Endothelial cell of umbilical vein (primary cell): ENCODE data around the gene HDAC9. TPM values are rescaled to one million over a fixed set of nuclear protein-coding genes. Genes with fewer than 3 reads are reported as not detected.

Experiments
- BruUV-seq: library from RNA; stranded (reverse); fragments of 400-500 nt; replicated peaks from 2 replicates; lab custom pipeline; 2021; lab: Mats Ljungman, UMichigan
- CTCF ChIA-PET: fragments of 300-600, 350-600 bp; sonication (Branson Sonifier 250); formaldehyde crosslinking; loops from one replicate; lab custom pipeline; 2021; ENCODE audit warnings: antibody characterized with exemption, inconsistent platforms; lab: Charles Lee
- POLR2A ChIA-PET: fragments of 300-600, 350-600 bp; sonication (Branson Sonifier 250); formaldehyde crosslinking; loops from one replicate; lab custom pipeline; 2021; ENCODE audit warnings: antibody characterized with exemption, inconsistent platforms; lab: Charles Lee
- DNase-seq: peaks from one replicate; pipeline ENCODE4 v3.0.0-alpha.2; 2011; ENCODE audit warnings: low read depth, low spot score
- FAIRE-seq: peaks from 2 replicates; lab custom pipeline; 2011; peaks lifted over from hg19 to GRCh38; lab: Jason Lieb, UNC
- H2AFZ ChIP-seq: 2 replicates; pipeline ENCODE4 v1.6.0; 2012; ENCODE audit warnings: low read depth, low read length, control low read depth, inconsistent platforms
- H3K27ac ChIP-seq: 2 replicates; pipeline ENCODE4 v1.5.1; 2011; ENCODE audit warnings: low read depth, mild to moderate bottlenecking, control low read depth, low read length, moderate library complexity; ENCODE audit not compliant: insufficient read depth
- H3K27me3 ChIP-seq, 2 experiments: 2 replicates each; pipeline versions ENCODE4 v1.6.0 to v1.6.1; 2011; ENCODE audit warnings: low read length in 2 of 2, mixed read lengths in 1 of 2; ENCODE audit not compliant: control insufficient read depth in 2 of 2, insufficient read depth in 2 of 2
- H3K36me3 ChIP-seq, 2 experiments: 2 replicates in 1 of 2; 3 replicates in 1 of 2; pipeline ENCODE4 v1.5.1; 2011; ENCODE audit warnings: low read length in 2 of 2, mild to moderate bottlenecking in 1 of 2, moderate library complexity in 1 of 2; ENCODE audit not compliant: control insufficient read depth in 2 of 2, insufficient read depth in 2 of 2; ENCODE audit errors: extremely low read depth in 1 of 2
- H3K4me1 ChIP-seq: 3 replicates; pipeline ENCODE4 v1.5.1; 2011; ENCODE audit warnings: mild to moderate bottlenecking, low read length; ENCODE audit not compliant: control insufficient read depth, insufficient read depth; ENCODE audit errors: extremely low read depth
- H3K4me2 ChIP-seq: 2 replicates; pipeline ENCODE4 v1.6.1; 2011; ENCODE audit warnings: low read length, control low read depth, mixed read lengths; ENCODE audit not compliant: insufficient read depth
- H3K4me3 ChIP-seq, 3 experiments: fragments of 200-600 bp in 1 of 3; sonication (generic), shearing (Covaris generic) in 1 of 3; replicated peaks in 1 of 3; 2 replicates each; pipeline ENCODE4 v1.5.1; 2011 to 2016; ENCODE audit warnings: control low read depth in 3 of 3, low read length in 3 of 3, mild to moderate bottlenecking in 2 of 3, inconsistent platforms in 1 of 3, low read depth in 1 of 3, moderate library complexity in 1 of 3; ENCODE audit not compliant: insufficient read depth in 1 of 3
- H3K79me2 ChIP-seq: 2 replicates; pipeline ENCODE4 v1.6.0; 2012; ENCODE audit warnings: low read length, inconsistent platforms; ENCODE audit not compliant: control insufficient read depth, insufficient read depth
- H3K9ac ChIP-seq: replicated peaks from 2 replicates; pipeline ENCODE3; 2011; ENCODE audit warnings: low read length, control low read depth; ENCODE audit not compliant: insufficient read depth; ENCODE audit errors: extremely low read depth
- H3K9me1 ChIP-seq: replicated peaks from 3 replicates; pipeline ENCODE4 v1.6.0; 2011; ENCODE audit warnings: mild to moderate bottlenecking, low read length; ENCODE audit not compliant: control insufficient read depth, insufficient read depth; ENCODE audit errors: extremely low read depth
- H3K9me3 ChIP-seq: replicated peaks from 2 replicates; pipeline ENCODE4 v1.5.1; 2012; ENCODE audit warnings: low read length, inconsistent platforms; ENCODE audit not compliant: control insufficient read depth, insufficient read depth
- H4K20me1 ChIP-seq: replicated peaks from 2 replicates; pipeline ENCODE3; 2011; ENCODE audit warnings: mild to moderate bottlenecking, low read length; ENCODE audit not compliant: control insufficient read depth, insufficient read depth; ENCODE audit errors: extremely low read depth
- CTCF ChIP-seq, 2 donors: IDR thresholded peaks; 1 replicate in 1 of 2; 2 replicates in 1 of 2; pipeline ENCODE4 v1.5.1; 2011; ENCODE audit warnings: low read length in 2 of 2, mild to moderate bottlenecking in 2 of 2, moderate library complexity in 2 of 2, control low read depth in 1 of 2, inconsistent platforms in 1 of 2, low read depth in 1 of 2; ENCODE audit not compliant: insufficient read depth in 1 of 2; ENCODE audit errors: extremely low read depth in 1 of 2
- EZH2 ChIP-seq: IDR thresholded peaks from 2 replicates; pipeline ENCODE4 v1.6.1; 2012; ENCODE audit warnings: borderline replicate concordance, low read depth, mild to moderate bottlenecking, moderate library complexity, low read length, inconsistent platforms; ENCODE audit not compliant: severe bottlenecking
- FOS ChIP-seq: IDR thresholded peaks from 2 replicates; pipeline ENCODE4 v1.6.1; 2011; ENCODE audit warnings: mild to moderate bottlenecking, low read length, moderate library complexity, borderline replicate concordance; ENCODE audit not compliant: insufficient read depth
- GATA2 ChIP-seq: IDR thresholded peaks from 2 replicates; pipeline ENCODE4 v1.7.0; 2011; ENCODE audit warnings: low read depth, mild to moderate bottlenecking, moderate library complexity, mixed read lengths, low read length; ENCODE audit not compliant: insufficient read length, insufficient read depth
- JUN ChIP-seq: IDR thresholded peaks from 2 replicates; pipeline ENCODE4 v1.6.1; 2011; ENCODE audit warnings: borderline replicate concordance, low read depth; ENCODE audit not compliant: insufficient read length, insufficient read depth
- MAX ChIP-seq: IDR thresholded peaks from 2 replicates; pipeline ENCODE4 v1.6.1; 2011; ENCODE audit not compliant: insufficient read depth, insufficient read length
- MYC ChIP-seq: IDR thresholded peaks from one replicate; pipeline ENCODE4 v1.6.1; 2011; ENCODE audit warnings: mild to moderate bottlenecking, low read depth, low read length
- POLR2A ChIP-seq: IDR thresholded peaks from 2 replicates; pipeline ENCODE4 v1.6.1; 2012; ENCODE audit warnings: low read depth, mild to moderate bottlenecking, control low read depth, low read length
- POLR2AphosphoS5 ChIP-seq: IDR thresholded peaks from 2 replicates; pipeline ENCODE4 v1.6.1; 2012; ENCODE audit warnings: low read depth, mild to moderate bottlenecking, control low read depth, low read length, moderate library complexity; ENCODE audit not compliant: insufficient read depth
- dilution Hi-C: fragments of 300-500 bp; cut with MboI; formaldehyde crosslinking; loops from one replicate; pipeline ENCODE4 v1.15.0; 2019; ENCODE audit warnings: low sequenced_read_pairs; ENCODE audit not compliant: extremely low pct_ligation_motif_present
- intact Hi-C: fragments of 100-400 bp; cut with micrococcal nuclease; formaldehyde crosslinking; loops from one replicate; pipeline ENCODE4 v1.10.0; 2022
- polyA plus RNA-seq, 4 experiments: library from polyadenylated mRNA; depleted of rRNA in 3 of 4; stranded (reverse) in 3 of 4; unstranded in 1 of 4; fragments of >200 nt; gene quantifications; 2 replicates each; pipeline versions ENCODE4 v1.2.1 to v1.2.3, GENCODE V29; 2011 to 2012; ENCODE audit warnings: missing spikeins in 1 of 4
- total RNA-seq: library from RNA; stranded (reverse); gene quantifications from 2 replicates; pipeline ENCODE4 v1.2.3, GENCODE V29; 2021

Gene HDAC9
- total and polyA plus RNA-seq, 2 donors (not counting 3 experiments of a cell fraction or from before 2014, with no cell fraction given), result 1.8 to 11.6 TPM

- dilution Hi-C loops (no loop called here), intact Hi-C loops (no loop called here)
- no peak overlapping the region for H3K9ac ChIP-seq
- CTCF ChIA-PET, result interaction anchor here (0.8 to 1.6 kb wide), 7 partner anchors 8 to 165 kb away, joined by 3 to 7 read pairs (median 3); partner anchors contain the start of gene HDAC9
- DNase-seq (no peak), FAIRE-seq (no peak)
- no peaks in the 10 kb centered on the region for H3K9me3 ChIP-seq
- TF ChIP-seq CTCF (IDR thresholded peaks at IDR 0.05; ENCODE audit: extremely low read depth in 1 of 2, insufficient read depth in 1 of 2, low read depth in 1 of 2, low read length in 2 of 2) (no peak), POLR2A (no peak), POLR2AphosphoS5 (no peak), FOS (no peak), MAX (no peak), MYC (no peak), JUN (no peak), EZH2 (no peak), GATA2 (no peak)
- no peak overlapping the region for H2AFZ ChIP-seq
- no peak overlapping the region for H3K4me3 ChIP-seq
- H3K36me3 ChIP-seq, result no peaks in the 10 kb centered on the region
- H4K20me1 ChIP-seq, result no peaks in the 10 kb centered on the region
- no TSS peak for BruUV-seq
- H3K27ac ChIP-seq, result no peak overlapping the region
- no peaks in the 10 kb centered on the region for H3K79me2 ChIP-seq
- H3K9me1 ChIP-seq, result no peaks in the 10 kb centered on the region
- H3K27me3 ChIP-seq, result no peaks in the 10 kb centered on the region
- peaks cover 6% of the 10 kb centered on the region for H3K4me1 ChIP-seq
- no peak overlapping the region for H3K4me2 ChIP-seq
- POLR2A ChIA-PET, result no interaction called here
Observed at GRCh38 chr7:18517646-18518045, 22.1 kb downstream of the HDAC9 start.
